ENCODE data around the gene BBOF1. TPM values are rescaled to one million over a fixed set of nuclear protein-coding genes. Genes with fewer than 3 reads are reported as not detected.

Gene BBOF1
- total and polyA plus RNA-seq, 2 of the 8 experiments (the other 6 are each of a cell fraction or from before 2014, with no cell fraction given) = 0.26 to 0.60 TPM

DNA sequence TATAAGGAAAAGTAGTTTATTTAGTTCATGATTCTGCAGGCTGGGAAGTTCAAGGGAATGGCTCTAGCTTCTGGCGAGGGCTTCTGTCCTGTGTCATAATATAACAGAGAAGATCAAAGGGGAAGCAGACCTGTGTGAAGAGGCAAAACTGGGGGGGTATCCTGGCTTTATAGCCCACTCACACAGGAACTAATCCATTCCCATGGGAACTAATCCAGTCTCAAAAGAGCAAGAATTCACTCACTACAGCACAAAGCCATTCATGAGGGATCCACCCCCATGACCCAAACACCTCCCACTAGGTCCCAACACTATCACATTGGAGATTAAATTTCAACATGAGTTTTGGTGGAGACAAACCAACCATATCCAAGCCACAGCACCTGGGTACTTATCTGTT is 58.3 kb downstream of the BBOF1 start:
- Histone ChIP-seq H2BK120ac (replicated peaks; ENCODE audit: low read depth, low read length) (no peak overlapping the region), H4K5ac (ENCODE audit: insufficient read length, low read depth, low read length) (no peak overlapping the region), H2BK20ac (ENCODE audit: low read length) (no peak overlapping the region), H3K36me3 (ENCODE audit: control insufficient read depth in 2 of 4, insufficient read depth in 4 of 4, low read length in 3 of 4) (peaks cover 0 to 5% (median 1%) of the 10 kb centered on the region in 4 experiments; a peak in 4 of 8 replicates), H2BK5ac (ENCODE audit: low read depth, low read length) (no peak overlapping the region), H3K4me2 (ENCODE audit: insufficient read depth in 1 of 2, low read depth in 2 of 2, low read length in 2 of 2) (no peak overlapping the region), H3K79me2 (ENCODE audit: control insufficient read depth in 1 of 2, insufficient read depth in 2 of 2, low read length in 2 of 2) (no peaks in the 10 kb centered on the region), H3K27me3 (replicated peaks in 1 of 4; ENCODE audit: control insufficient read depth in 3 of 4, extremely low read depth in 1 of 4, insufficient read depth in 3 of 4, low read length in 3 of 4) (no peaks in the 10 kb centered on the region), H4K8ac (ENCODE audit: extremely low read depth, insufficient read depth, low read length) (no peak overlapping the region), H3K4me3 (ENCODE audit: extremely low read depth in 1 of 4, insufficient read depth in 2 of 4, low read depth in 3 of 4, low read length in 4 of 4) (no peak overlapping the region), H3K14ac (ENCODE audit: insufficient read length) (no peak overlapping the region), H3K9me3 (ENCODE audit: insufficient read depth in 2 of 2, low read depth in 1 of 2, low read length in 1 of 2) (no peaks in the 10 kb centered on the region), H3K9ac (replicated peaks in 1 of 4; ENCODE audit: extremely low read depth in 1 of 4, low read depth in 3 of 4, low read length in 3 of 4) (no peak overlapping the region), H3K79me1 (ENCODE audit: low read depth, low read length) (no peaks in the 10 kb centered on the region), H3K27ac (ENCODE audit: low read depth, low read length) (no peak overlapping the region), H2AK5ac (ENCODE audit: low read depth, low read length) (no peak overlapping the region), H3K4me1 (replicated peaks in 1 of 4; ENCODE audit: control insufficient read depth in 3 of 4, insufficient read depth in 4 of 4, low read length in 3 of 4) (no peaks in the 10 kb centered on the region), H3K23ac (ENCODE audit: insufficient read length) (no peak overlapping the region), H4K20me1 (replicated peaks in 1 of 2; ENCODE audit: control insufficient read depth in 1 of 2, insufficient read depth in 2 of 2, low read length in 2 of 2) (no peaks in the 10 kb centered on the region), H3K18ac (ENCODE audit: extremely low read depth, low read length) (no peak overlapping the region), H3K23me2 (ENCODE audit: low read depth, low read length) (no peaks in the 10 kb centered on the region), H2AFZ (ENCODE audit: low read length) (no peak overlapping the region), H3K56ac (replicated peaks; ENCODE audit: insufficient read length, low read depth, low read length) (no peak overlapping the region), H2BK12ac (ENCODE audit: low read depth, low read length) (no peak overlapping the region), H4K91ac (replicated peaks; ENCODE audit: insufficient read length, low read length) (no peak overlapping the region), H2BK15ac (ENCODE audit: low read length) (no peak overlapping the region), H3K4ac (replicated peaks; ENCODE audit: insufficient read length, low read depth, low read length) (no peak overlapping the region)
- DNase-seq (ENCODE audit: low read depth in 1 of 2, low spot score in 2 of 2) (no peak), FAIRE-seq (no peak)
- ChIA-PET POLR2A (ENCODE audit: partially characterized antibody) (interaction anchor here (0.6 kb wide), 1 partner anchor 130 kb away, joined by 3 read pairs; no protein-coding TSS in a partner anchor), CTCF (ENCODE audit: partially characterized antibody) (interaction anchor here (0.9 to 1.1 kb wide), 2 partner anchors 14 to 17 kb away, joined by 3 read pairs; no protein-coding TSS in a partner anchor)
- 50% methylated on average over 1 of the region's 1 CpG; no CpG with 5 or more reads in 1 of the 2 experiments for WGBS, 2 experiments (ENCODE audit: extremely low coverage in 1 of 2, insufficient coverage in 1 of 2, insufficient read length in 1 of 2, insufficient replicate concordance in 2 of 2, low coverage in 1 of 2, low lambda C conversion rate in 2 of 2, missing lambda C conversion rate in 1 of 2)
- TF ChIP-seq SRF (IDR thresholded peaks at IDR 0.05; ENCODE audit: low read depth, low read length) (no peak), EZH2 (IDR thresholded peaks at IDR 0.05; ENCODE audit: low read depth, low read length, severe bottlenecking) (no peak), SP2 (IDR thresholded peaks at IDR 0.05; ENCODE audit: low read length) (no peak), KDM1A (IDR thresholded peaks at IDR 0.05; ENCODE audit: borderline replicate concordance, low read length) (no peak), YY1 (IDR thresholded peaks at IDR 0.05; ENCODE audit: low read depth, low read length) (no peak), RBBP5 (IDR thresholded peaks at IDR 0.05; ENCODE audit: borderline replicate concordance, low read depth, low read length) (no peak), RFX5 (IDR thresholded peaks at IDR 0.05; ENCODE audit: borderline replicate concordance, low read depth, low read length) (no peak), CBX5 (IDR thresholded peaks at IDR 0.05; ENCODE audit: low read depth, low read length) (no peak), SP4 (IDR thresholded peaks at IDR 0.05; ENCODE audit: low read length) (no peak), KDM4A (IDR thresholded peaks at IDR 0.05; ENCODE audit: low read depth, low read length, severe bottlenecking) (no peak), RAD21 (IDR thresholded peaks at IDR 0.05 in 1 of 2, conservative IDR thresholded peaks at IDR 0.05 in 1 of 2; ENCODE audit: low read depth in 2 of 2, low read length in 2 of 2) (no peak), SIN3A (conservative IDR thresholded peaks at IDR 0.05 in 1 of 2, IDR thresholded peaks at IDR 0.05 in 1 of 2; ENCODE audit: low read depth in 1 of 2, low read length in 2 of 2) (no peak), FOSL1 (IDR thresholded peaks at IDR 0.05; ENCODE audit: insufficient read depth, low read depth, low read length) (no peak)
